NOMO-1 treated with DMSO at 0.1 percent for 48 hours (cell line): ENCODE results near the gene RBM4.
"Not testable (repeated sequence)": the region's sequence is repeated elsewhere in the genome, so short reads cannot be mapped to it uniquely, and the experiment has no call there.

Experiments
- DNase-seq: peaks from one replicate; lab custom pipeline; 2025; ENCODE audit not compliant: unreplicated experiment; lab: John Stamatoyannopoulos, UW

The RBM4 gene

GRCh38 chr11:66616379-66617154 lies 21.9 kb upstream of the RBM4 start, which contains the start of gene RBM14:
TSS of gene RBM14 (plus strand) at chr11:66616630. CDS start at chr11:66616721, 91 bp downstream.
- DNase-seq = peak; percentile 98

GRCh38 chr11:66617155-66617834 lies 21.2 kb upstream of the RBM4 start:
- DNase-seq = peak; percentile 57

DNA sequence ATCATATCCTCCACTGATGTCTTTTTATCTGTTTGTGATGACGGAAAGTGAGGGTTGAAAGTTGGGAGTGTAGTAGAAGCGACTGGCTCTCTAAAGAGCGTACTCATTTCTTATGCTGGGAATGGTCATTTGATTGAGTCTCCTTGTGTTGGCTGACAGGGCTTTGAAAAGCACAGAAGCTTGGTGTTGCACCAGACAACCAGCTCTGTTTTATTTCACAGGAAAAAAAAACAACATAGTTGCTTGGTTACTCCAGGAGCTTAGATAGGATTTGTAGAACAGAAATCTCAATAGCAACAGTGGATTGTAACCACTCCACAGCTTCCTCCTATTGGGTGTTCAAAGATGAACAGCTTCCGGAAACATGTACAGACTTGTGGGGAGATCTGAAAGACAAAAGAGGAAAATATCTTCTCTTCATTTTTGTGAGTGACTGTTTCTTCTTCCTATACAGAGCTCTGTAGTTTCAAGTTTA lies 19.4 kb upstream of the RBM4 start:
- peak; percentile 94 for DNase-seq

DNA sequence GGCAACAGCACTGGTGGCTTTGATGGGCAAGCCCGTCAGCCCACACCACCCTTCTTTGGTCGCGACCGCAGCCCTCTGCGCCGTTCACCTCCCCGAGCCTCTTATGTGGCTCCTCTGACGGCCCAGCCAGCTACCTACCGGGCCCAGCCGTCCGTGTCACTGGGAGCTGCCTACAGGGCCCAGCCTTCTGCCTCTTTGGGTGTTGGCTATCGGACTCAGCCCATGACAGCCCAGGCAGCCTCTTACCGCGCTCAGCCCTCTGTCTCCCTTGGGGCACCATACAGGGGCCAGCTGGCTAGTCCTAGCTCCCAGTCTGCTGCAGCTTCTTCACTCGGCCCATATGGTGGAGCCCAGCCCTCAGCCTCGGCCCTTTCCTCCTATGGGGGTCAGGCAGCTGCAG lies 14.1 kb upstream of the RBM4 start:
- no peak for DNase-seq

GRCh38 chr11:66625041-66625751 lies 13.3 kb upstream of the RBM4 start:
- DNase-seq = no peak

DNA sequence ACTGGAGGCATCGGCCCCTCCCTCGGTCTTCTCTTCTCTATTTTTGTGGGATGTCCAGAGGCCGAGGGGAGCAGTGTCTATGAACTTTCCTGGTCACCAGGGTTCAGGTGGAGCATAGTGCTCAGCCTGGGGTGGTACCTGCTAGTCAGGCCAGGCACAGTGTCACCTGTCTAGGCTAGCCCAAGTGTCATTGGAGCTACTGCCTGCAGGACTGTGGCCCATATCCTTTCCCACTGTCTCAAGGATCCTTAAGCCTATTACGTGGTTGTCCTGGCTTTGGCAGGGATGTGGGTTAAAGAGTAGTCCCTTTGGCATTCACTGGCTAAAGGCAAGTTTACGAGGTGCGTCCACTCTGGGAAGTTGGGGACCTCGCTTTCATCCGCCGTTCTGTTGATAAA lies 12.8 kb upstream of the RBM4 start:
- no peak for DNase-seq

DNA sequence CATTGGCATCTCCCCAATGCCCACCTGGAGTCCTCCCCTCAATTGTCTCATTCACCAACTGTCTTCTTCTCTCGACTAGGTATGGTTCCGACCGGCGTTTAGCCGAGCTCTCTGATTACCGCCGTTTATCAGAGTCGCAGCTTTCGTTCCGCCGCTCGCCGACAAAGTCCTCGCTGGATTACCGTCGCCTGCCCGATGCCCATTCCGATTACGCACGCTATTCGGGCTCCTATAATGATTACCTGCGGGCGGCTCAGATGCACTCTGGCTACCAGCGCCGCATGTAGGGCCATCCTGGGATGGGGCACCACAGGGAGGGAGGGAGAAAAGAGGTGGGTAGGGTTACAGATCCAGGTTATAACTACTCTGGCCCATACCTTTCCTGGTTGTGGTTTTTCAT lies 12.1 kb upstream of the RBM4 start:
- DNase-seq = no peak

- DNase-seq = no peak
These were observed 11.6 kb upstream of the RBM4 start for GRCh38 chr11:66626926-66627325.

DNA sequence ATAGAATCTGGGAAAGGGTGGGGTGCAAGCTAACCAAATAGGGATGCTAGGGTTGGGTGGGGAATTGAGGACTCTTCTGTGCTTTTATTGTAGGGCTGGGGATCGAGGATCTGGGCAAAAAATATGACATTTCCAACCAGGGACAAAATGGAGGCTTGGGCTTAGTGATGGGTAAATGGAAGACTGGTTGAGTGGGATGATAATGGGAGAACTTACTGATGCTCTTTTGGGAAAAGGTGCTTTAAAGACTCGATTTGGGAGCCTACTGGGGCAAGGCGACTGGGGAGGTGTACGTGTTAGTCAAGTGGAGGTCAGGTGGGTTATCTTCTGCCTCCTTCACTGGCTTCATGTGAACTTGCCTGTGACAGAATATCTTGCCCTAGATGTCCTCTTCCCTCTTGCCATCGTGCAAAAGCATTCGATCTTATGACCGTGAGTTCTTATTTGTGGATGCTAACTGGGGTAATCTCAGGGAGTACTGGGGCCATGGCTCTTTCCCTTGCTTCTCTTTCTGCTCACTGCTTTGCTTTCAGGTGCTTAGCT lies 10.4 kb upstream of the RBM4 start:
- no peak for DNase-seq

GRCh38 chr11:66629356-66629755 lies 9.1 kb upstream of the RBM4 start:
- no peak for DNase-seq

DNA sequence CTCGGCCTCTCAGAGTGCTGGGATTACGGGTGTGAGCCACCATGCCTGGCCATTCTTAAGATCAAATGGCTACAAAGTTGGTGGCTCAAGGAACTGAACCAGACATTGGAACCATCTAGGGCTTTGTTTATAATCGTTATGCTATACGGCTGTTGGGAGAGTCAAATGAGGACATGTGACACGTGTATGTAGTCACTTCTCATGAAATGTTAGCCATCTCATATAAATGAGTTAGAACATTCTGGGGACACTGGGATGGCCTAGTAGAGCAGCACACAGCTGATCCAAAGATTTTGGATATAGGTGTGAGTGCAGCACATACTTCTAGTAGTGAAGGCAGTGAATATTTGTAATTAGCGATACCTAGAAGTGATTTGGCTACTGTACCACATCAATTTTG lies 6.6 kb upstream of the RBM4 start:
- DNase-seq = no peak

- DNase-seq = no peak
These were observed 5.6 kb upstream of the RBM4 start for GRCh38 chr11:66632952-66633351.

- DNase-seq = no peak
These were observed 2.1 kb upstream of the RBM4 start for GRCh38 chr11:66636411-66636810.

DNA sequence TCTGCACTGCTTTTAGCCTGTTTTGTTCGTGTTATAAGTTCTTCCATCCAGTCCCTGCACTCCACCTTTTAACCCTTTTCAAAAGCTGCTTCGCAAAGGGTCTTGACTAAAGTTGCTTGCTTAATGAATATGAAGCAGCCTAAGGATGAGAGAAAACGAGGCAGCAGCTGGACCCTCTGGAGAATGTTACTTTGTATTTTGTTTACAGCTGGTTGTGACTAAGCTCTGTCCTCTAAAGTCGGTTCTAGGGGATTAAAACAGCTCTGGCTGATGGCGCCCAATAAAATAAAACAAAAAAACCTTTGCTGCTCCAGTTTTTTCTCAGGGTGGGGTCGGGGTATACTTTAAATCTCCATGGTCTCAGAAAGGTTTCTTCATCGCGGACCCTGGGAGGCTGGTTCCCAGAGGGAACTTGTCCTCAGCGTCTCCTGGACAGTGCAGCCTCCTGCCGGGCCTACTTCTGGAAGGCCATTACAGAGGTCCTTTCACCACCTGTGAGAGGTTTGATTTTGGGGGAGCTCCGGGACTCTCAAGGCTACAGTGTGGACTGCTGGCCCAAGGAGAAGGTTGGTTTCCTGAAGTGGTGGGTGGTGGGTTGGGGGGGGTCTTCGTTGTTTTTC lies 836 bp upstream of the RBM4 start:
- no peak for DNase-seq

DNA sequence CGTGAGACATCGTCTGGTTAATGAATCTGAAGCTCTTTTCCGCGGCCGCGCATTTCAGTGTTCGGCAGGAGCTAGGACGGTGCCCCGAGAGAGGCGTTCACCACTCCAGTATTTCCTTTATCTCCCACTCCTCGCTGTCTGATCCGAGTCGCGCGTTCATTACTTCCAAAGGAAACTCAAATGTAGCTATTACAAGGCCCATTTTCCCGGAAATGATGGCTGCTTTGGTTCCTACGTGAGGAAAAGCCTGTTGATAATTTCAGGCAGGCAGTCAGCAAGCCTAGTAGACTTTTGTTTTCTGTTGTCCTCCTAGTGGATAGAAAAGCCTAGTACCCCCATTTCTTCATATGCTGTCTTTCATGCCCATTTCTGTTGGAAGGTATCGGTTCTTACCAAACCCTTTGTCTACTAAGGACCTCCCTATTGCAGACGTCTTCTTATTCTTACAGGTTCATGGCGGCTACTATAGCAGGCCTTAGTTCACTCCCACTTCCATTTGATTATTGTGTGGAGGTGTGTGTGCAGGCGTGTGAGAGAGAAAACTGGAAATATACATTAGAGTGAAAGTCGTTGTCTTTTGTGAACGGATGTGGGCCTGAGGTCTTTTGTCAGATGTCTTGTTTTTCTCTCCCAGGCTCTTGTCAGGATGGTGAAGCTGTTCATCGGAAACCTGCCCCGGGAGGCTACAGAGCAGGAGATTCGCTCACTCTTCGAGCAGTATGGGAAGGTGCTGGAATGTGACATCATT lies 737 bp downstream of the RBM4 start:
- DNase-seq = peak; percentile 42

GRCh38 chr11:66639814-66640340 lies 1.4 kb downstream of the RBM4 start:
- not testable (repeated sequence) for DNase-seq

DNA sequence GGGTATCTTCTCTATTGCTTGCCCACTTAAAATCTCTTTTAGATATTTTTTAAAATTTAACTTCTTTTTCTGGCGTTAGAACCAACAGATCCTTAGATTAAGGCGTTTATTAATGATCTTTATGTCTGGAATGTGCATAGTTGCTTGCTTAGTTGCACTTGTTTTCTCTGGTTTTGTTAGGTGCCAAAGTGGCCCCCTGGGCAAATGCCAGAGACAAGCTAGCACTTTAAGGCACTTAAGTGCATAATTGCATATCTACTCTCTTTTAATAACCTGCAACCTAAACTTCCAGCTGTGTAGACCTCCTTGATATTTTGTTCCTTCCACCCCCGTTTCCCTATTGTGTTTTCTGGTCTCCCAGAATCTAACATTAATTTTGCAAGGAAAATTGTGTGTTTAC lies 3.3 kb downstream of the RBM4 start:
- no peak for DNase-seq

GRCh38 chr11:66643745-66644437 lies 5.4 kb downstream of the RBM4 start:
- no peak for DNase-seq

DNA sequence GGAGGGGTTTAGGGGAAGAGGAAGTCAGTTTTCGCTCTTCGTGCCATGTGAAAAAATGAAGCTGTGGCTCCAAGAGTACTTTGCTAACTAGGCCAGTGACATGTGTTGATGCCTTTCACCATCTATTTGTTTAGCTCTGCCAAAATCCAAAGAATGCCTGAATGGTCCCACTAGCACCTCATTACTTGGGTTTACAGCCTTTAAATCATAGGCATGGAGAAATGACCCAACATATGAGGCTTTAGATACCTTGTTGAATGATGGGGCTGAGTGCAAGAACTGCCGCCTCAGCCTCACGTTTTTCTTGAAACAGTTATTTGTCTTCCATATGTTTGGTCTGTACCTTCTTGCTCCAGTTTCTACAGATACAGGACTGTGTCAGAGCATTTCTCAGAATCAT lies 8.3 kb downstream of the RBM4 start:
- DNase-seq = no peak

DNA sequence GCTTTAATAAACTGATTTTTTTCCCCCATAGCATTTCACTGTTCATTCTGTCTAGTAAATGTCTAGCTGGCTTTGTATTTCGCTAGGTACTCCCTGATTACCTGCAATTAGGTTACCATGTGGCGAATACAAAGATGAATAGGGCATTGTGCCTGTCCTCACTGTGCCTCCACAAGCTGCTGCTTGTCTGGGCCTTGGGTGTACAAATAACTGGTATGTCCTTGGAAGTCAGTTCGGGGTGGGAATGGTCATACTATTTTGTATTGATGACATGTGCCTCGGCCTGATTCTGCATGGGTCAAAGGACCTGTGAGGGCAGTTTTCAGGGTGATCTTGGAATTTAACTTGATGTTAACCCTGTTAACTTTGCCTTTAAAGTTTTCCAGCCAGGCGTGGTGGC lies 11.4 kb downstream of the RBM4 start:
- no peak for DNase-seq
